Naive thymus-derived CD4-positive, alpha-beta T cell (primary cell): ENCODE data around the gene VEGFD. TPM values are rescaled to one million over a fixed set of nuclear protein-coding genes. Genes with fewer than 3 reads are reported as not detected.

Experiments
- ATAC-seq: fragments of 150-1000 bp; cut with Tn5 transposase; 2 replicates; pipeline ENCODE4 v1.10.0; 2021; ENCODE audit warnings: mild to moderate bottlenecking, moderate library complexity
- CTCF ChIA-PET: fragments of 350-600 bp; sonication (Branson Sonifier 250); formaldehyde crosslinking; loops from one replicate; lab custom pipeline; 2021; ENCODE audit warnings: antibody characterized with exemption; lab: Charles Lee
- POLR2A ChIA-PET: fragments of 350-600 bp; sonication (Branson Sonifier 250); formaldehyde crosslinking; loops from one replicate; lab custom pipeline; 2021; ENCODE audit warnings: antibody characterized with exemption, inconsistent platforms; lab: Charles Lee
- DNase-seq, 9 donors: peaks; one replicate each; pipeline versions ENCODE4 v3.0.0 to v3.0.0-alpha.2; 2020 to 2022; ENCODE audit warnings: mixed read lengths in 1 of 9
- H3K27ac ChIP-seq: one replicate; pipeline ENCODE4 v1.7.0; 2013; ENCODE audit warnings: mild to moderate bottlenecking, low read depth, low read length, moderate library complexity
- H3K27me3 ChIP-seq, 2 donors: one replicate each; pipeline ENCODE4 v1.7.0; 2013; ENCODE audit warnings: low read length in 2 of 2, mild to moderate bottlenecking in 2 of 2, moderate library complexity in 2 of 2; ENCODE audit not compliant: control insufficient read depth in 2 of 2, insufficient read depth in 2 of 2
- H3K36me3 ChIP-seq, 3 experiments: 1 replicate in 2 of 3; 2 replicates in 1 of 3; pipeline ENCODE4 v1.7.0; 2013; ENCODE audit warnings: low read length in 3 of 3, mild to moderate bottlenecking in 3 of 3, moderate library complexity in 1 of 3; ENCODE audit not compliant: insufficient read depth in 3 of 3, control insufficient read depth in 2 of 3
- H3K4me1 ChIP-seq, 2 donors: one replicate each; pipeline ENCODE4 v1.7.0; 2013; ENCODE audit warnings: low read length in 2 of 2, mild to moderate bottlenecking in 2 of 2, moderate library complexity in 1 of 2; ENCODE audit not compliant: control insufficient read depth in 2 of 2, insufficient read depth in 2 of 2
- H3K4me3 ChIP-seq: 2 replicates; pipeline ENCODE4 v1.7.0; 2013; ENCODE audit warnings: mild to moderate bottlenecking, low read length
- H3K9me3 ChIP-seq, 3 experiments: 1 replicate in 2 of 3; 2 replicates in 1 of 3; pipeline ENCODE4 v1.7.0; 2013; ENCODE audit warnings: low read length in 3 of 3; ENCODE audit not compliant: control insufficient read depth in 2 of 3
- H3K27ac Mint-ChIP-seq, 9 donors: one replicate each; pipeline ENCODE4 v1.8.0; 2020 to 2022; ENCODE audit warnings: mixed read lengths in 9 of 9, mild to moderate bottlenecking in 8 of 9, moderate library complexity in 5 of 9, inconsistent platforms in 2 of 9
- H3K27me3 Mint-ChIP-seq, 5 donors: one replicate each; pipeline ENCODE4 v1.8.0; 2021 to 2022; ENCODE audit warnings: mixed read lengths in 5 of 5, mild to moderate bottlenecking in 1 of 5
- H3K36me3 Mint-ChIP-seq, 5 donors: one replicate each; pipeline ENCODE4 v1.8.0; 2020 to 2022; ENCODE audit warnings: mixed read lengths in 5 of 5, mild to moderate bottlenecking in 3 of 5, inconsistent platforms in 1 of 5
- H3K4me1 Mint-ChIP-seq, 7 donors: one replicate each; pipeline ENCODE4 v1.8.0; 2020 to 2022; ENCODE audit warnings: mixed read lengths in 7 of 7, mild to moderate bottlenecking in 3 of 7, inconsistent platforms in 1 of 7
- H3K4me3 Mint-ChIP-seq, 10 donors: one replicate each; pipeline ENCODE4 v1.8.0; 2020 to 2022; ENCODE audit warnings: mild to moderate bottlenecking in 10 of 10, mixed read lengths in 10 of 10, moderate library complexity in 6 of 10, inconsistent platforms in 2 of 10
- H3K9me3 Mint-ChIP-seq, 11 donors: one replicate each; pipeline ENCODE4 v1.8.0; 2020 to 2022; ENCODE audit warnings: mixed read lengths in 11 of 11, mild to moderate bottlenecking in 4 of 11, inconsistent platforms in 1 of 11, moderate library complexity in 1 of 11
- intact Hi-C, 2 donors: fragments of 100-400 bp; cut with micrococcal nuclease; formaldehyde crosslinking; loops; one replicate each; pipeline ENCODE4 v1.15.1; 2023
- polyA plus RNA-seq, 2 donors: library from polyadenylated mRNA; unstranded; fragments of 300-500 nt; fragmentation: Illumina TruSeq; gene quantifications; one replicate each; pipeline ENCODE4 v1.2.3, GENCODE V29; 2021
- total RNA-seq, 6 experiments: library from RNA in 5 of 6; stranded (reverse) in 5 of 6; gene quantifications; 1 replicate in 5 of 6; 2 replicates in 1 of 6; pipeline ENCODE4 v1.2.3 and lab custom pipeline; 2021 to 2026

Gene VEGFD
- total and polyA plus RNA-seq, 7 experiments from 2014 or later = not detected

- DNase-seq = no peak
- ChIA-PET POLR2A (no interaction called here), CTCF (interaction anchor here (0.6 kb wide), 1 partner anchor 13 kb away, joined by 3 read pairs; no protein-coding TSS in a partner anchor)
- peaks cover 0 to 11% (median 4%) of the 10 kb centered on the region in 5 donors for H3K27me3 Mint-ChIP-seq
- Histone ChIP-seq H3K27me3 (no peaks in the 10 kb centered on the region), H3K27ac (no peak overlapping the region), H3K4me3 (no peak overlapping the region), H3K9me3 (no peaks in the 10 kb centered on the region), H3K4me1 (no peaks in the 10 kb centered on the region), H3K36me3 (no peaks in the 10 kb centered on the region)
- intact Hi-C loops = no loop called here
- H3K4me3 Mint-ChIP-seq = no peak overlapping the region
- no peak overlapping the region for H3K27ac Mint-ChIP-seq
- peaks cover 0 to 19% (median 4%) of the 10 kb centered on the region in 11 donors for H3K9me3 Mint-ChIP-seq
- ATAC-seq = no peak
- H3K4me1 Mint-ChIP-seq = no peaks in the 10 kb centered on the region
- H3K36me3 Mint-ChIP-seq = peaks cover 0 to 7% (median 0%) of the 10 kb centered on the region in 5 donors
These were observed 32.1 kb upstream of the VEGFD start for GRCh38 chrX:15416133-15416993.

GRCh38 chrX:15413101-15413500 lies 28.9 kb upstream of the VEGFD start:
- ATAC-seq = no peak
- Mint-ChIP-seq H3K27me3 (peaks cover 0 to 11% (median 4%) of the 10 kb centered on the region in 5 donors), H3K9me3 (peaks cover 0 to 19% (median 4%) of the 10 kb centered on the region in 11 donors), H3K27ac (no peak overlapping the region), H3K4me3 (no peak overlapping the region), H3K36me3 (peaks cover 0 to 7% (median 0%) of the 10 kb centered on the region in 5 donors), H3K4me1 (peaks cover 0 to 1% (median 0%) of the 10 kb centered on the region in 7 donors)
- Histone ChIP-seq H3K27ac (no peak overlapping the region), H3K36me3 (no peaks in the 10 kb centered on the region), H3K4me3 (no peak overlapping the region), H3K4me1 (no peaks in the 10 kb centered on the region), H3K9me3 (no peaks in the 10 kb centered on the region), H3K27me3 (no peaks in the 10 kb centered on the region)
- no peak for DNase-seq
- ChIA-PET CTCF (no interaction called here), POLR2A (no interaction called here)
- intact Hi-C loops = no loop called here

GRCh38 chrX:15410947-15411346 lies 26.7 kb upstream of the VEGFD start:
- no peak for DNase-seq
- H3K27me3 ChIP-seq = no peaks in the 10 kb centered on the region
- CTCF ChIA-PET = no interaction called here
- Mint-ChIP-seq H3K9me3 (peaks cover 0 to 3% (median 0%) of the 10 kb centered on the region in 11 donors), H3K4me3 (no peak overlapping the region), H3K27me3 (peaks cover 0 to 11% (median 3%) of the 10 kb centered on the region in 5 donors), H3K4me1 (peaks cover 0 to 1% (median 0%) of the 10 kb centered on the region in 7 donors), H3K36me3 (no peaks in the 10 kb centered on the region), H3K27ac (no peak overlapping the region)
- intact Hi-C loops = no loop called here
- ATAC-seq = no peak
- POLR2A ChIA-PET = no interaction called here
- H3K9me3 ChIP-seq = no peaks in the 10 kb centered on the region
- no peak overlapping the region for H3K4me3 ChIP-seq
- H3K36me3 ChIP-seq = no peaks in the 10 kb centered on the region
- no peak overlapping the region for H3K27ac ChIP-seq
- H3K4me1 ChIP-seq = no peaks in the 10 kb centered on the region

DNA sequence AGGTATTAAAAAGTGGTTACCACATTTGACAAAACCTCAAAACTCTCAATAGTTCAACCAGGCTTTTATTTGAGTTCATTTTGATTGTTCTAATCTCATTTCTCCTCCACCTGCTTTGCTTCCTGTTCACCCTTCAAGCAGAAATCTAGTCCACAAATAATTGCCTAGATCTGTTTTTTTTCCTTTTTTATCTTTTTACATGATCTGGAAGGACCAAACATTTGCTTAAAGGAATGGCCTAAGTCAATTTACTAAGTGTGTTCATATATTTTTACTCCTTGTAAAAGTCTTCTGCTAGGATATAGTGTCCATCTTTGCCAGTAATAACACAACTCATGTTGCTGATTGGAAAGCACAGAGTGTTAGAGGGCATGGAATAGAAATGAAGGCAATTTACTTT lies 26.2 kb upstream of the VEGFD start:
- H3K4me1 ChIP-seq = no peaks in the 10 kb centered on the region
- Mint-ChIP-seq H3K27me3 (peaks cover 0 to 11% (median 3%) of the 10 kb centered on the region in 5 donors), H3K36me3 (no peaks in the 10 kb centered on the region), H3K4me1 (peaks cover 0 to 1% (median 0%) of the 10 kb centered on the region in 7 donors), H3K4me3 (no peak overlapping the region), H3K9me3 (peaks cover 0 to 3% (median 0%) of the 10 kb centered on the region in 11 donors), H3K27ac (no peak overlapping the region)
- H3K4me3 ChIP-seq = no peak overlapping the region
- intact Hi-C loops = no loop called here
- ChIA-PET POLR2A (no interaction called here), CTCF (no interaction called here)
- DNase-seq (no peak), ATAC-seq (no peak)
- H3K9me3 ChIP-seq = no peaks in the 10 kb centered on the region
- H3K27ac ChIP-seq = no peak overlapping the region
- no peaks in the 10 kb centered on the region for H3K27me3 ChIP-seq
- H3K36me3 ChIP-seq = no peaks in the 10 kb centered on the region

GRCh38 chrX:15405846-15406245 lies 21.6 kb upstream of the VEGFD start:
- H3K4me3 ChIP-seq = no peak overlapping the region

GRCh38 chrX:15404401-15405096 lies 20.3 kb upstream of the VEGFD start:
- H3K36me3 ChIP-seq = no peaks in the 10 kb centered on the region

More at GRCh38 chrX:15405846-15406245, 21.6 kb upstream of the VEGFD start:
- no peaks in the 10 kb centered on the region for H3K4me1 ChIP-seq
- intact Hi-C loops = no loop called here
- Mint-ChIP-seq H3K27ac (no peak overlapping the region), H3K9me3 (peaks cover 0 to under 1% (median 0%) of the 10 kb centered on the region in 11 donors), H3K27me3 (peaks cover 0 to 4% (median 0%) of the 10 kb centered on the region in 5 donors), H3K4me1 (peaks cover 0 to 3% (median 0%) of the 10 kb centered on the region in 7 donors), H3K4me3 (no peak overlapping the region), H3K36me3 (no peaks in the 10 kb centered on the region)
- ATAC-seq = no peak
- ChIA-PET POLR2A (no interaction called here), CTCF (no interaction called here)
- H3K36me3 ChIP-seq = no peaks in the 10 kb centered on the region
- H3K27me3 ChIP-seq = no peaks in the 10 kb centered on the region
- H3K27ac ChIP-seq = no peak overlapping the region
- DNase-seq = no peak
- no peaks in the 10 kb centered on the region for H3K9me3 ChIP-seq

More at GRCh38 chrX:15404401-15405096, 20.3 kb upstream of the VEGFD start:
- DNase-seq (no peak), ATAC-seq (no peak)
- Histone ChIP-seq H3K9me3 (no peaks in the 10 kb centered on the region), H3K27me3 (no peaks in the 10 kb centered on the region), H3K27ac (no peak overlapping the region), H3K4me1 (no peaks in the 10 kb centered on the region), H3K4me3 (no peak overlapping the region)
- H3K4me1 Mint-ChIP-seq = peaks cover 0 to 3% (median 0%) of the 10 kb centered on the region in 7 donors
- peaks cover 0 to 4% (median 0%) of the 10 kb centered on the region in 5 donors for H3K27me3 Mint-ChIP-seq
- no peaks in the 10 kb centered on the region for H3K9me3 Mint-ChIP-seq
- H3K4me3 Mint-ChIP-seq = no peak overlapping the region
- intact Hi-C loops = no loop called here
- ChIA-PET CTCF (no interaction called here), POLR2A (no interaction called here)
- no peaks in the 10 kb centered on the region for H3K36me3 Mint-ChIP-seq
- H3K27ac Mint-ChIP-seq = peak overlapping the region in 1 of 9 donors; percentile 32
